ENCODE data around the gene ZNF566. TPM values are rescaled to one million over a fixed set of nuclear protein-coding genes. Genes with fewer than 3 reads are reported as not detected.

The ZNF566 gene
- total and polyA plus RNA-seq, 2 experiments from 2014 or later = 6.6 to 9.3 TPM

- Histone ChIP-seq H3K9me2 (ENCODE audit: insufficient read depth) (no peaks in the 10 kb centered on the region), H3K27ac (no peak overlapping the region), H3K4me1 (ENCODE audit: insufficient read depth) (no peaks in the 10 kb centered on the region), H3K4me2 (ENCODE audit: unreplicated experiment) (no peak overlapping the region), H3K9ac (no peak overlapping the region), H3K4me3 (no peak overlapping the region), H3K36me3 (ENCODE audit: low read depth) (peaks cover 76% of the 10 kb centered on the region), H2AFZ (no peak overlapping the region), H3K9me3 (ENCODE audit: low read depth) (no peaks in the 10 kb centered on the region), H3F3A (ENCODE audit: insufficient read depth) (no peaks in the 10 kb centered on the region), H3K27me3 (replicated peaks; ENCODE audit: insufficient read depth) (no peaks in the 10 kb centered on the region), H3K79me2 (ENCODE audit: insufficient read depth) (peaks cover 52% of the 10 kb centered on the region), H4K20me1 (ENCODE audit: insufficient read depth) (no peaks in the 10 kb centered on the region)
- WGBS, 2 experiments (ENCODE audit: low coverage in 1 of 2, low lambda C conversion rate in 2 of 2, missing lambda C conversion rate in 2 of 2) = 97 to 99% methylated on average over 3 of the region's 3 CpGs
- no peak for DNase-seq
- TF ChIP-seq EZH2phosphoT487 (IDR thresholded peaks at IDR 0.05; ENCODE audit: insufficient read depth, low read depth) (no peak), EZH2 (IDR thresholded peaks at IDR 0.05; ENCODE audit: insufficient read depth, poor library complexity, severe bottlenecking) (no peak)
- in situ Hi-C loops (cut with MboI) = no loop called here
These were observed 81.3 kb downstream of the ZNF566 start for GRCh38 chr19:36408101-36408500.

- peaks cover 85% of the 10 kb centered on the region for H3K36me3 ChIP-seq (ENCODE audit: low read depth)
- TF ChIP-seq EZH2 (IDR thresholded peaks at IDR 0.05; ENCODE audit: insufficient read depth, poor library complexity, severe bottlenecking) (no peak), EZH2phosphoT487 (IDR thresholded peaks at IDR 0.05; ENCODE audit: insufficient read depth, low read depth) (no peak)
- no peak overlapping the region for H3K9ac ChIP-seq
- no peaks in the 10 kb centered on the region for H3F3A ChIP-seq (ENCODE audit: insufficient read depth)
- DNase-seq = no peak
- H3K27me3 ChIP-seq (replicated peaks; ENCODE audit: insufficient read depth) = no peaks in the 10 kb centered on the region
- no peaks in the 10 kb centered on the region for H3K9me2 ChIP-seq (ENCODE audit: insufficient read depth)
- WGBS, 2 experiments (ENCODE audit: low coverage in 1 of 2, low lambda C conversion rate in 2 of 2, missing lambda C conversion rate in 2 of 2) = 98 to 99% methylated on average over 3 of the region's 3 CpGs
- H3K4me2 ChIP-seq (ENCODE audit: unreplicated experiment) = no peak overlapping the region
- H3K27ac ChIP-seq = no peak overlapping the region
- H4K20me1 ChIP-seq (ENCODE audit: insufficient read depth) = no peaks in the 10 kb centered on the region
- H3K9me3 ChIP-seq (ENCODE audit: low read depth) = no peaks in the 10 kb centered on the region
- no peak overlapping the region for H2AFZ ChIP-seq
- H3K4me3 ChIP-seq = no peak overlapping the region
- in situ Hi-C loops (cut with MboI) = no loop called here
- H3K79me2 ChIP-seq (ENCODE audit: insufficient read depth) = peaks cover 17% of the 10 kb centered on the region
- H3K4me1 ChIP-seq (ENCODE audit: insufficient read depth) = no peaks in the 10 kb centered on the region
These were observed 84.9 kb downstream of the ZNF566 start for GRCh38 chr19:36404498-36404897.

GRCh38 chr19:36401475-36401874, 87.9 kb downstream of the ZNF566 start:
- no peak for TF ChIP-seq EZH2phosphoT487 (IDR thresholded peaks at IDR 0.05; ENCODE audit: insufficient read depth, low read depth)
- TF ChIP-seq EZH2 (IDR thresholded peaks at IDR 0.05; ENCODE audit: insufficient read depth, poor library complexity, severe bottlenecking) = no peak
- Histone ChIP-seq H3K36me3 (ENCODE audit: low read depth) (peaks cover 88% of the 10 kb centered on the region), H4K20me1 (ENCODE audit: insufficient read depth) (no peaks in the 10 kb centered on the region), H3K9me2 (ENCODE audit: insufficient read depth) (no peaks in the 10 kb centered on the region), H3K27ac (no peak overlapping the region), H3K9me3 (ENCODE audit: low read depth) (no peaks in the 10 kb centered on the region), H3K79me2 (ENCODE audit: insufficient read depth) (no peaks in the 10 kb centered on the region), H3F3A (ENCODE audit: insufficient read depth) (no peaks in the 10 kb centered on the region), H3K4me3 (no peak overlapping the region), H3K4me1 (ENCODE audit: insufficient read depth) (no peaks in the 10 kb centered on the region), H3K27me3 (replicated peaks; ENCODE audit: insufficient read depth) (no peaks in the 10 kb centered on the region), H2AFZ (no peak overlapping the region), H3K4me2 (ENCODE audit: unreplicated experiment) (no peak overlapping the region), H3K9ac (no peak overlapping the region)
- in situ Hi-C loops (cut with MboI) = no loop called here
- DNase-seq = no peak
- WGBS, 2 experiments (ENCODE audit: low coverage in 1 of 2, low lambda C conversion rate in 2 of 2, missing lambda C conversion rate in 2 of 2) = 98% methylated on average over 7 of the region's 7 CpGs

GRCh38 chr19:36398571-36398970, 90.8 kb downstream of the ZNF566 start:
- H2AFZ ChIP-seq = no peak overlapping the region
- no peak for DNase-seq
- no peak for TF ChIP-seq EZH2phosphoT487 (IDR thresholded peaks at IDR 0.05; ENCODE audit: insufficient read depth, low read depth)
- TF ChIP-seq EZH2 (IDR thresholded peaks at IDR 0.05; ENCODE audit: insufficient read depth, poor library complexity, severe bottlenecking) = no peak
- H4K20me1 ChIP-seq (ENCODE audit: insufficient read depth) = no peaks in the 10 kb centered on the region
- H3K9me3 ChIP-seq (ENCODE audit: low read depth) = no peaks in the 10 kb centered on the region
- no peaks in the 10 kb centered on the region for H3K9me2 ChIP-seq (ENCODE audit: insufficient read depth)
- 99 to 100% methylated on average over 3 of the region's 3 CpGs for WGBS, 2 experiments (ENCODE audit: low coverage in 1 of 2, low lambda C conversion rate in 2 of 2, missing lambda C conversion rate in 2 of 2)
- H3K4me3 ChIP-seq = no peak overlapping the region
- no peaks in the 10 kb centered on the region for H3K27me3 ChIP-seq (replicated peaks; ENCODE audit: insufficient read depth)
- H3K79me2 ChIP-seq (ENCODE audit: insufficient read depth) = no peaks in the 10 kb centered on the region
- in situ Hi-C loops (cut with MboI) = no loop called here
- no peak overlapping the region for H3K4me2 ChIP-seq (ENCODE audit: unreplicated experiment)
- H3K4me1 ChIP-seq (ENCODE audit: insufficient read depth) = no peaks in the 10 kb centered on the region
- no peak overlapping the region for H3K27ac ChIP-seq
- no peak overlapping the region for H3K9ac ChIP-seq
- H3F3A ChIP-seq (ENCODE audit: insufficient read depth) = no peaks in the 10 kb centered on the region
- peaks cover 87% of the 10 kb centered on the region for H3K36me3 ChIP-seq (ENCODE audit: low read depth)

Other genes starting within 250 kb of the ZNF566 start
- 1.7 and 3.0 TPM in 2 replicates for gene ZFP14, start 110.4 kb downstream of the ZNF566 start, total RNA-seq (2014; rRNA removed; shearing (Covaris generic))
- 1.2 and 1.5 TPM in 2 replicates for gene ZFP14, start 110.4 kb downstream of the ZNF566 start, polyA plus RNA-seq (2016; fragmentation: Nextera tagmentation; extraction: Ambion mirVana)
- 9.4 and 10.9 TPM in 2 replicates for gene ZFP82, start 70.9 kb downstream of the ZNF566 start, total RNA-seq (2014; rRNA removed; shearing (Covaris generic))
- gene ZFP82, start 70.9 kb downstream of the ZNF566 start, polyA plus RNA-seq (2016; fragmentation: Nextera tagmentation; extraction: Ambion mirVana) = 9.7 and 9.9 TPM in 2 replicates
- 11.9 and 12.9 TPM in 2 replicates for gene ZNF260, start 38.7 kb upstream of the ZNF566 start, total RNA-seq (2014; rRNA removed; shearing (Covaris generic))
- gene ZNF260, start 38.7 kb upstream of the ZNF566 start, polyA plus RNA-seq (2016; fragmentation: Nextera tagmentation; extraction: Ambion mirVana) = 13.2 and 13.6 TPM in 2 replicates
- gene ZNF529, start 83.7 kb upstream of the ZNF566 start, total RNA-seq (2014; rRNA removed; shearing (Covaris generic)) = 8.5 and 15.0 TPM in 2 replicates
- gene ZNF529, start 83.7 kb upstream of the ZNF566 start, polyA plus RNA-seq (2016; fragmentation: Nextera tagmentation; extraction: Ambion mirVana) = 6.1 and 6.3 TPM in 2 replicates
- gene ZNF382, start 115.8 kb upstream of the ZNF566 start, total RNA-seq (2014; rRNA removed; shearing (Covaris generic)) = 7.1 and 11.1 TPM in 2 replicates
- 4.8 and 5.3 TPM in 2 replicates for gene ZNF382, start 115.8 kb upstream of the ZNF566 start, polyA plus RNA-seq (2016; fragmentation: Nextera tagmentation; extraction: Ambion mirVana)
- 5.6 and 19.9 TPM in 2 replicates for gene ZNF461, start 177.3 kb upstream of the ZNF566 start, total RNA-seq (2014; rRNA removed; shearing (Covaris generic))
- gene ZNF461, start 177.3 kb upstream of the ZNF566 start, polyA plus RNA-seq (2016; fragmentation: Nextera tagmentation; extraction: Ambion mirVana) = 4.5 and 4.7 TPM in 2 replicates
- gene ZNF567, start 198.1 kb upstream of the ZNF566 start, total RNA-seq (2014; rRNA removed; shearing (Covaris generic)) = 3.2 and 5.7 TPM in 2 replicates
- 5.2 and 6.1 TPM in 2 replicates for gene ZNF567, start 198.1 kb upstream of the ZNF566 start, polyA plus RNA-seq (2016; fragmentation: Nextera tagmentation; extraction: Ambion mirVana)

All from GM23248 (cell line).